H1 (cell line): ENCODE measurements around the gene MMS19. TPM values are rescaled to one million over a fixed set of nuclear protein-coding genes. Genes with fewer than 3 reads are reported as not detected.

Experiments used
- CTCF ChIA-PET: fragments of 300-600 bp; sonication (Branson Sonifier 250); formaldehyde crosslinking; loops from one replicate; lab custom pipeline; 2021; ENCODE audit not compliant: partially characterized antibody; lab: Charles Lee
- POLR2A ChIA-PET: fragments of 300-600 bp; sonication (Branson Sonifier 250); formaldehyde crosslinking; loops from one replicate; lab custom pipeline; 2021; ENCODE audit warnings: inconsistent platforms; ENCODE audit not compliant: partially characterized antibody; lab: Charles Lee
- DNase-seq, 2 experiments: peaks; one replicate each; pipeline versions ENCODE4 v3.0.0 to v3.0.0-alpha.2; 2010 to 2022; ENCODE audit warnings: low spot score in 2 of 2, low read depth in 1 of 2, mixed read lengths in 1 of 2
- FAIRE-seq: peaks from 2 replicates; lab custom pipeline; 2011; peaks lifted over from hg19 to GRCh38; lab: Jason Lieb, UNC
- H2AFZ ChIP-seq: 2 replicates; pipeline ENCODE4 v1.8.1; 2012; ENCODE audit warnings: low read length, inconsistent platforms
- H2AK5ac ChIP-seq: 2 replicates; pipeline ENCODE4 v1.6.1; 2013; ENCODE audit warnings: low read depth, low read length
- H2BK120ac ChIP-seq: replicated peaks from 2 replicates; pipeline ENCODE3; 2013; ENCODE audit warnings: low read depth, low read length, inconsistent platforms
- H2BK12ac ChIP-seq: 2 replicates; pipeline ENCODE4 v1.6.1; 2013; ENCODE audit warnings: low read depth, low read length
- H2BK15ac ChIP-seq: 2 replicates; pipeline ENCODE4 v1.6.1; 2013; ENCODE audit warnings: low read length
- H2BK20ac ChIP-seq: 2 replicates; pipeline ENCODE4 v1.6.1; 2013; ENCODE audit warnings: low read length
- H2BK5ac ChIP-seq: 2 replicates; pipeline ENCODE4 v1.6.1; 2013; ENCODE audit warnings: low read depth, low read length
- H3K14ac ChIP-seq: 2 replicates; pipeline ENCODE4 v1.6.1; 2013; ENCODE audit warnings: inconsistent platforms; ENCODE audit not compliant: insufficient read length
- H3K18ac ChIP-seq: 2 replicates; pipeline ENCODE4 v1.6.1; 2013; ENCODE audit warnings: low read length; ENCODE audit errors: extremely low read depth
- H3K23ac ChIP-seq: 2 replicates; pipeline ENCODE4 v1.6.1; 2013; ENCODE audit warnings: inconsistent platforms; ENCODE audit not compliant: insufficient read length
- H3K23me2 ChIP-seq: 2 replicates; pipeline ENCODE4 v1.6.1; 2013; ENCODE audit warnings: low read depth, low read length
- H3K27ac ChIP-seq: 2 replicates; pipeline ENCODE4 v1.6.1; 2011; ENCODE audit warnings: low read depth, low read length, inconsistent platforms
- H3K27me3 ChIP-seq, 4 experiments: replicated peaks in 1 of 4; 1 replicate in 1 of 4; 2 replicates in 3 of 4; pipeline versions ENCODE4 v1.6.1 to v1.8.1; 2011 to 2013; ENCODE audit warnings: low read length in 3 of 4, mild to moderate bottlenecking in 3 of 4, inconsistent platforms in 2 of 4, mixed read lengths in 2 of 4, moderate library complexity in 1 of 4; ENCODE audit not compliant: control insufficient read depth in 3 of 4, insufficient read depth in 3 of 4; ENCODE audit errors: extremely low read depth in 1 of 4
- H3K36me3 ChIP-seq, 4 experiments: 2 replicates each; pipeline versions ENCODE4 v1.6.1 to v1.8.1; 2011 to 2013; ENCODE audit warnings: mild to moderate bottlenecking in 4 of 4, low read length in 3 of 4, moderate library complexity in 2 of 4, control low read depth in 1 of 4, inconsistent platforms in 1 of 4; ENCODE audit not compliant: insufficient read depth in 4 of 4, control insufficient read depth in 2 of 4
- H3K4ac ChIP-seq: replicated peaks from 2 replicates; pipeline ENCODE3; 2013; ENCODE audit warnings: low read length, low read depth, mixed read lengths, inconsistent platforms; ENCODE audit not compliant: insufficient read length
- H3K4me1 ChIP-seq, 4 experiments: replicated peaks in 1 of 4; 1 replicate in 1 of 4; 2 replicates in 3 of 4; pipeline versions ENCODE4 v1.6.1 to v1.8.1; 2011 to 2013; ENCODE audit warnings: low read length in 3 of 4, inconsistent platforms in 2 of 4, mixed read lengths in 1 of 4; ENCODE audit not compliant: insufficient read depth in 4 of 4, control insufficient read depth in 3 of 4
- H3K4me2 ChIP-seq, 2 experiments: 2 replicates each; pipeline versions ENCODE4 v1.6.1 to v1.8.1; 2011 to 2013; ENCODE audit warnings: low read depth in 2 of 2, low read length in 2 of 2, control low read depth in 1 of 2, inconsistent platforms in 1 of 2, mild to moderate bottlenecking in 1 of 2; ENCODE audit not compliant: insufficient read depth in 1 of 2
- H3K4me3 ChIP-seq, 4 experiments: fragments of 200-600, 300-600 bp in 1 of 4; sonication (generic), shearing (Covaris generic), sonication (Bioruptor Twin) in 1 of 4; 2 replicates each; pipeline versions ENCODE4 v1.5.1 to v1.8.1; 2011 to 2016; ENCODE audit warnings: low read length in 4 of 4, low read depth in 3 of 4, control low read depth in 2 of 4, inconsistent platforms in 2 of 4, mild to moderate bottlenecking in 2 of 4, mixed read lengths in 1 of 4, moderate library complexity in 1 of 4; ENCODE audit not compliant: insufficient read depth in 2 of 4; ENCODE audit errors: extremely low read depth in 1 of 4
- H3K56ac ChIP-seq: replicated peaks from 2 replicates; pipeline ENCODE3; 2013; ENCODE audit warnings: low read depth, mild to moderate bottlenecking, mixed read lengths, low read length, inconsistent platforms; ENCODE audit not compliant: insufficient read length
- H3K79me1 ChIP-seq: 2 replicates; pipeline ENCODE4 v1.6.1; 2013; ENCODE audit warnings: low read depth, low read length, control low read depth
- H3K79me2 ChIP-seq, 2 experiments: 2 replicates each; pipeline versions ENCODE4 v1.6.1 to v1.8.1; 2012 to 2013; ENCODE audit warnings: low read length in 2 of 2, mild to moderate bottlenecking in 2 of 2, inconsistent platforms in 1 of 2; ENCODE audit not compliant: insufficient read depth in 2 of 2, control insufficient read depth in 1 of 2
- H3K9ac ChIP-seq, 4 experiments: replicated peaks in 1 of 4; 1 replicate in 1 of 4; 2 replicates in 3 of 4; pipeline versions ENCODE4 v1.6.1 to v1.8.1; 2011 to 2013; ENCODE audit warnings: low read depth in 3 of 4, low read length in 3 of 4, control low read depth in 2 of 4, mild to moderate bottlenecking in 2 of 4, moderate library complexity in 2 of 4, inconsistent platforms in 1 of 4; ENCODE audit errors: extremely low read depth in 1 of 4
- H3K9me3 ChIP-seq, 2 experiments: 2 replicates each; pipeline versions ENCODE4 v1.6.1 to v1.8.1; 2012 to 2013; ENCODE audit warnings: mild to moderate bottlenecking in 2 of 2, moderate library complexity in 2 of 2, control low read depth in 1 of 2, inconsistent platforms in 1 of 2, low read depth in 1 of 2, low read length in 1 of 2, mixed read lengths in 1 of 2; ENCODE audit not compliant: insufficient read depth in 2 of 2
- H4K20me1 ChIP-seq, 2 experiments: replicated peaks in 1 of 2; 2 replicates each; pipeline versions ENCODE3 to v1.8.1; 2011 to 2013; ENCODE audit warnings: inconsistent platforms in 2 of 2, low read length in 2 of 2, mild to moderate bottlenecking in 1 of 2; ENCODE audit not compliant: insufficient read depth in 2 of 2, control insufficient read depth in 1 of 2
- H4K5ac ChIP-seq: 2 replicates; pipeline ENCODE4 v1.6.1; 2013; ENCODE audit warnings: low read length, low read depth, mixed read lengths, inconsistent platforms; ENCODE audit not compliant: insufficient read length
- H4K8ac ChIP-seq: 2 replicates; pipeline ENCODE4 v1.8.0; 2013; ENCODE audit warnings: mild to moderate bottlenecking, moderate library complexity, low read length, inconsistent platforms; ENCODE audit not compliant: insufficient read depth; ENCODE audit errors: extremely low read depth
- H4K91ac ChIP-seq: replicated peaks from 2 replicates; pipeline ENCODE3; 2013; ENCODE audit warnings: low read length, mixed read lengths, inconsistent platforms; ENCODE audit not compliant: insufficient read length
- CTCF ChIP-seq, 3 experiments: IDR thresholded peaks; 1 replicate in 2 of 3; 2 replicates in 1 of 3; pipeline versions ENCODE4 v1.5.1 to v1.6.1; 2011; ENCODE audit warnings: low read length in 3 of 3, mild to moderate bottlenecking in 3 of 3, inconsistent platforms in 2 of 3, low read depth in 1 of 3, moderate library complexity in 1 of 3; ENCODE audit not compliant: insufficient read depth in 1 of 3; ENCODE audit errors: control extremely low read depth in 1 of 3
- EGR1 ChIP-seq: IDR thresholded peaks from 2 replicates; pipeline ENCODE4 v1.6.1; 2011; ENCODE audit warnings: low read depth, low read length, borderline replicate concordance
- POLR2A ChIP-seq, 2 experiments: IDR thresholded peaks; 1 replicate in 1 of 2; 2 replicates in 1 of 2; pipeline ENCODE4 v1.6.1; 2011; ENCODE audit warnings: low read depth in 2 of 2, low read length in 2 of 2, mild to moderate bottlenecking in 2 of 2; ENCODE audit errors: control extremely low read depth in 1 of 2
- POLR2AphosphoS5 ChIP-seq: IDR thresholded peaks from 2 replicates; pipeline ENCODE4 v1.6.1; 2011; ENCODE audit warnings: low read depth, low read length
- POU5F1 ChIP-seq: IDR thresholded peaks from 2 replicates; pipeline ENCODE4 v1.6.1; 2011; ENCODE audit warnings: low read depth, mild to moderate bottlenecking, low read length, moderate library complexity
- RAD21 ChIP-seq, 2 experiments: IDR thresholded peaks in 1 of 2; conservative IDR thresholded peaks in 1 of 2; 2 replicates each; pipeline ENCODE4 v1.6.1; 2011; ENCODE audit warnings: low read depth in 2 of 2, low read length in 2 of 2, improper control_type of control experiment in 1 of 2, inconsistent platforms in 1 of 2, mild to moderate bottlenecking in 1 of 2, moderate library complexity in 1 of 2
- SIRT6 ChIP-seq: IDR thresholded peaks from one replicate; pipeline ENCODE4 v1.7.1; 2012; ENCODE audit warnings: low read length, inconsistent platforms
- SP1 ChIP-seq: IDR thresholded peaks from 2 replicates; pipeline ENCODE4 v1.6.1; 2011; ENCODE audit warnings: low read depth, low read length
- TAF1 ChIP-seq: IDR thresholded peaks from 2 replicates; pipeline ENCODE4 v1.6.1; 2011; ENCODE audit warnings: mild to moderate bottlenecking, low read depth, low read length
- YY1 ChIP-seq: IDR thresholded peaks from 2 replicates; pipeline ENCODE4 v1.6.1; 2011; ENCODE audit warnings: low read depth, mild to moderate bottlenecking, low read length
- WGBS, 2 experiments: shearing (Covaris generic) in 1 of 2; methylation state at CpG; one replicate each; pipeline versions ENCODE4 v1.1.6 to v1.1.7; 2013 to 2015; ENCODE audit warnings: low lambda C conversion rate in 2 of 2, mixed read lengths in 2 of 2, inconsistent platforms in 1 of 2, low coverage in 1 of 2, missing lambda C conversion rate in 1 of 2; ENCODE audit not compliant: insufficient replicate concordance in 2 of 2, insufficient coverage in 1 of 2, insufficient read length in 1 of 2; ENCODE audit errors: extremely low coverage in 1 of 2, missing lambda C conversion rate in 1 of 2; 5-methylcytosine and 5-hydroxymethylcytosine counted together
- polyA plus RNA-seq, 7 experiments: library from polyadenylated mRNA; depleted of rRNA in 3 of 7; stranded (reverse) in 5 of 7; unstranded in 2 of 7; fragments of >200 nt in 5 of 7; fragments of 200-250 nt in 2 of 7; gene quantifications; 1 replicate in 5 of 7; 2 replicates in 1 of 7; 4 replicates in 1 of 7; pipeline versions ENCODE4 v1.2.1 to v1.2.3, GENCODE V29; 2011 to 2013; ENCODE audit warnings: missing spikeins in 2 of 7, mixed read lengths in 2 of 7
- total RNA-seq: library from RNA; stranded (reverse); fragmentation: NEBNext Ultra II Directional; extraction: Animal tissue kit (Norgen Biotek cat#: 25700); gene quantifications from 2 replicates; pipeline ENCODE4 v1.2.1, GENCODE V29; 2021

Gene MMS19
- total and polyA plus RNA-seq, 2 of the 8 experiments (the other 6 are each of a cell fraction or from before 2014, with no cell fraction given): 130 to 221 TPM

- H3K4me2 ChIP-seq: no peak overlapping the region
- H3K79me2 ChIP-seq: no peaks in the 10 kb centered on the region
- H2BK20ac ChIP-seq: no peak overlapping the region
- no peak overlapping the region for H3K56ac ChIP-seq
- TF ChIP-seq SIRT6 (no peak), TAF1 (no peak), YY1 (no peak), RAD21 (IDR thresholded peaks at IDR 0.05 in 1 of 2, conservative IDR thresholded peaks at IDR 0.05 in 1 of 2; ENCODE audit: low read depth in 2 of 2, low read length in 2 of 2) (peak; percentile 87 to 91), SP1 (peak; percentile 68; the same call in 1 of the 2 replicates), POLR2AphosphoS5 (peak; percentile 24; the same call in 1 of the 2 replicates), EGR1 (no peak), POU5F1 (no peak), POLR2A (IDR thresholded peaks at IDR 0.05; ENCODE audit: control extremely low read depth in 1 of 2, low read depth in 2 of 2, low read length in 2 of 2) (peak in 1 of 2 experiments; percentile 34; a peak in 1 of 3 replicates), CTCF (IDR thresholded peaks at IDR 0.05; ENCODE audit: control extremely low read depth in 1 of 3, insufficient read depth in 1 of 3, low read depth in 1 of 3, low read length in 3 of 3) (peak; percentile 63 to 96 (median 95))
- H3K23me2 ChIP-seq: no peaks in the 10 kb centered on the region
- no peak overlapping the region for H3K18ac ChIP-seq
- H4K8ac ChIP-seq: no peak overlapping the region
- DNase-seq (peak in 1 of 2 experiments; percentile 77), FAIRE-seq (peak; percentile 94)
- H2AFZ ChIP-seq: no peak overlapping the region
- WGBS, 2 experiments: 80% methylated on average over 4 of the region's 4 CpGs; no CpG with 5 or more reads in 1 of the 2 experiments
- no peak overlapping the region for H2BK5ac ChIP-seq
- no peak overlapping the region for H2AK5ac ChIP-seq
- no peak overlapping the region for H3K14ac ChIP-seq
- no peaks in the 10 kb centered on the region for H3K4me1 ChIP-seq
- no peak overlapping the region for H3K27ac ChIP-seq
- no peak overlapping the region for H4K5ac ChIP-seq
- H3K27me3 ChIP-seq: no peaks in the 10 kb centered on the region
- H2BK120ac ChIP-seq: no peak overlapping the region
- H4K91ac ChIP-seq: no peak overlapping the region
- no peak overlapping the region for H2BK15ac ChIP-seq
- peaks cover 0 to 10% of the 10 kb centered on the region in 2 experiments for H4K20me1 ChIP-seq
- ChIA-PET CTCF (interaction anchor here (0.6 to 5.5 kb wide), 32 partner anchors 10 to 622 kb away, joined by 3 to 65 read pairs (median 4); partner anchors contain the start of gene ANKRD2), POLR2A (interaction anchor here (0.6 to 12.5 kb wide), 9 partner anchors 11 to 150 kb away, joined by 3 to 105 read pairs (median 4); no protein-coding TSS in a partner anchor)
- H3K79me1 ChIP-seq: no peaks in the 10 kb centered on the region; the same call in 1 of the 2 replicates
- H3K4ac ChIP-seq: no peak overlapping the region
- peaks cover 49 to 87% (median 77%) of the 10 kb centered on the region in 4 experiments for H3K36me3 ChIP-seq
- H3K23ac ChIP-seq: no peak overlapping the region
- no peak overlapping the region for H3K4me3 ChIP-seq
- H3K9ac ChIP-seq: no peak overlapping the region
- no peak overlapping the region for H2BK12ac ChIP-seq
- H3K9me3 ChIP-seq: no peaks in the 10 kb centered on the region
Observed at GRCh38 chr10:97463363-97464132, 34.7 kb downstream of the MMS19 start.
